ENCODE measurements around the gene ANKRD11. TPM values are rescaled to one million over a fixed set of nuclear protein-coding genes. Genes with fewer than 3 reads are reported as not detected.
A peak's percentile ranks its signal among the peaks of the same experiment; 100 is the strongest.
"Not testable (repeated sequence)": the region's sequence is repeated elsewhere in the genome, so short reads cannot be mapped to it uniquely, and the experiment has no call there.

Gene ANKRD11
- total RNA-seq, 1 donor from 2014 or later, result 74.6 TPM

GRCh38 chr16:89428605-89429004 lies 61.8 kb downstream of the ANKRD11 start:
- not testable (repeated sequence) for DNase-seq

- DNase-seq, result no peak
These were observed 63.4 kb downstream of the ANKRD11 start for GRCh38 chr16:89426736-89427530.

- DNase-seq, result no peak
These were observed 64.8 kb downstream of the ANKRD11 start for GRCh38 chr16:89425523-89425922.

GRCh38 chr16:89423681-89424260 lies 66.6 kb downstream of the ANKRD11 start:
- DNase-seq, result no peak

GRCh38 chr16:89422905-89423630 lies 67.3 kb downstream of the ANKRD11 start:
- DNase-seq, result no peak

- DNase-seq, result no peak
These were observed 67.8 kb downstream of the ANKRD11 start for GRCh38 chr16:89422527-89422904.

GRCh38 chr16:89421300-89421699 lies 69.1 kb downstream of the ANKRD11 start:
- not testable (repeated sequence) for DNase-seq

GRCh38 chr16:89420204-89420603 lies 70.2 kb downstream of the ANKRD11 start:
- DNase-seq, result no peak

GRCh38 chr16:89418352-89418751 lies 72.0 kb downstream of the ANKRD11 start:
- DNase-seq, result no peak

- no peak for DNase-seq
These were observed 73.0 kb downstream of the ANKRD11 start for GRCh38 chr16:89417352-89417751.

GRCh38 chr16:89413811-89414585 lies 76.4 kb downstream of the ANKRD11 start:
- no peak for DNase-seq

GRCh38 chr16:89412811-89413210 lies 77.5 kb downstream of the ANKRD11 start:
- no peak for DNase-seq

- DNase-seq, result no peak
These were observed 79.0 kb downstream of the ANKRD11 start for GRCh38 chr16:89411335-89411850.

- DNase-seq, result peak; percentile 85
These were observed 79.5 kb downstream of the ANKRD11 start for GRCh38 chr16:89410794-89411309.

GRCh38 chr16:89410322-89410721 lies 80.0 kb downstream of the ANKRD11 start:
- no peak for DNase-seq

GRCh38 chr16:89409161-89409711 lies 81.1 kb downstream of the ANKRD11 start:
- no peak for DNase-seq

- DNase-seq, result no peak
These were observed 82.0 kb downstream of the ANKRD11 start for GRCh38 chr16:89408315-89408714.

- no peak for DNase-seq
These were observed 82.4 kb downstream of the ANKRD11 start for GRCh38 chr16:89407925-89408300.

- no peak for DNase-seq
These were observed 83.0 kb downstream of the ANKRD11 start for GRCh38 chr16:89407282-89407924.

GRCh38 chr16:89406277-89406888 lies 84.0 kb downstream of the ANKRD11 start:
- peak; percentile 34 for DNase-seq

GRCh38 chr16:89404561-89404960 lies 85.8 kb downstream of the ANKRD11 start:
- DNase-seq, result no peak
